ENCODE results near the gene SFXN4.
A peak's percentile ranks its signal among the peaks of the same experiment; 100 is the strongest.
"Not testable (repeated sequence)": the region's sequence is repeated elsewhere in the genome, so short reads cannot be mapped to it uniquely, and the experiment has no call there.

The SFXN4 gene

GRCh38 chr10:119190954-119191785 is 25.7 kb upstream of the SFXN4 start:
- DNase-seq (ENCODE audit: low read depth in 2 of 2, low spot score in 1 of 2) = no peak

- DNase-seq (ENCODE audit: low read depth in 2 of 2, low spot score in 1 of 2) = no peak
These were observed 24.8 kb upstream of the SFXN4 start for GRCh38 chr10:119190353-119190752.

GRCh38 chr10:119189811-119190282 is 24.3 kb upstream of the SFXN4 start:
- DNase-seq (ENCODE audit: low read depth in 2 of 2, low spot score in 1 of 2) = no peak

- DNase-seq (ENCODE audit: low read depth in 2 of 2, low spot score in 1 of 2) = no peak
These were observed 18.3 kb upstream of the SFXN4 start for GRCh38 chr10:119183664-119184412.

- DNase-seq (ENCODE audit: low read depth in 2 of 2, low spot score in 1 of 2) = not testable (repeated sequence)
These were observed 15.4 kb upstream of the SFXN4 start for GRCh38 chr10:119180850-119181400.

GRCh38 chr10:119178372-119179119 is 13.0 kb upstream of the SFXN4 start, which contains the start of gene PRDX3:
PRDX3 (minus strand) TSS chr10:119178812; CDS start chr10:119178790, 22 bp downstream.
- peak; percentile 70 to 83 for DNase-seq (ENCODE audit: low read depth in 2 of 2, low spot score in 1 of 2)

GRCh38 chr10:119177708-119178371 is 12.3 kb upstream of the SFXN4 start:
- no peak for DNase-seq (ENCODE audit: low read depth in 2 of 2, low spot score in 1 of 2)

GRCh38 chr10:119176166-119176565 is 10.7 kb upstream of the SFXN4 start:
- no peak for DNase-seq (ENCODE audit: low read depth in 2 of 2, low spot score in 1 of 2)

- DNase-seq (ENCODE audit: low read depth in 2 of 2, low spot score in 1 of 2) = no peak
These were observed 8.6 kb upstream of the SFXN4 start for GRCh38 chr10:119174109-119174508.

- no peak for DNase-seq (ENCODE audit: low read depth in 2 of 2, low spot score in 1 of 2)
These were observed 1.5 kb upstream of the SFXN4 start for GRCh38 chr10:119167041-119167440.

- DNase-seq (ENCODE audit: low read depth in 2 of 2, low spot score in 1 of 2) = no peak
These were observed 1.1 kb upstream of the SFXN4 start for GRCh38 chr10:119166564-119166963.

- DNase-seq (ENCODE audit: low read depth in 2 of 2, low spot score in 1 of 2) = no peak
These were observed 595 bp upstream of the SFXN4 start for GRCh38 chr10:119166118-119166500.

GRCh38 chr10:119162452-119163092 is 2.9 kb downstream of the SFXN4 start:
- no peak for DNase-seq (ENCODE audit: low read depth in 2 of 2, low spot score in 1 of 2)

- no peak for DNase-seq (ENCODE audit: low read depth in 2 of 2, low spot score in 1 of 2)
These were observed 3.6 kb downstream of the SFXN4 start for GRCh38 chr10:119161680-119162451.

- no peak for DNase-seq (ENCODE audit: low read depth in 2 of 2, low spot score in 1 of 2)
These were observed 6.2 kb downstream of the SFXN4 start for GRCh38 chr10:119159332-119159731.

GRCh38 chr10:119153661-119154060 is 11.9 kb downstream of the SFXN4 start:
- no peak for DNase-seq (ENCODE audit: low read depth in 2 of 2, low spot score in 1 of 2)

GRCh38 chr10:119153041-119153440 is 12.5 kb downstream of the SFXN4 start:
- no peak for DNase-seq (ENCODE audit: low read depth in 2 of 2, low spot score in 1 of 2)

- not testable (repeated sequence) for DNase-seq (ENCODE audit: low read depth in 2 of 2, low spot score in 1 of 2)
These were observed 13.9 kb downstream of the SFXN4 start for GRCh38 chr10:119151601-119152000.

GRCh38 chr10:119149729-119150128 is 15.8 kb downstream of the SFXN4 start:
- no peak for DNase-seq (ENCODE audit: low read depth in 2 of 2, low spot score in 1 of 2)

Measured in stimulated activated CD8-positive, alpha-beta memory T cell treated with anti-CD3 and anti-CD28 coated beads, Interleukin-4, amount 100 ng/mL, for 1 hour (primary cell).